Stimulated activated CD8-positive, alpha-beta memory T cell treated with anti-CD3 and anti-CD28 coated beads, Interleukin-2, amount 100 ng/mL, for 48 hours (primary cell): ENCODE data around the gene PRKCE.
"Not testable (repeated sequence)": the region's sequence is repeated elsewhere in the genome, so short reads cannot be mapped to it uniquely, and the experiment has no call there.

Source experiments
- DNase-seq, 2 donors: peaks; one replicate each; pipeline ENCODE4 v3.0.0-alpha.2; 2020; ENCODE audit warnings: low read depth in 2 of 2

Gene PRKCE

DNA sequence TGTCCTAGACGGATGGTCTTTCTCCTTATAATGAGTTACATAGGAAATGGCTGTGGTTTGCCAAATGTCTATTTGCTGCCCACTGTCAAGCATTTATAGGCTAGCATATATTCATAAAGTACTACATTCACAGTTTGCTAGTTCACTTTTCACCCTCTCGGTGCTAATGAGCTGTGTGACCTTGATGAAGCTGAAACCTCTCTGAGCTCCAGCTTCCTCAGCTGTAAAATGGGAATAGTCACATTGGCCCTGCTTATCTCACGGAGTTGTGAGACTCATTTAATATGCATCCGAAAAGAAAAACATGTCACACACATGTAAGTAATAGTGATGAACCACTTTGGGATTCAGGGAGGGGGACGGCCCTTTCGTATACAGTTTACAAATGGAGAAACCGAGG, 17.0 kb downstream of the PRKCE start:
- no peak for DNase-seq

DNA sequence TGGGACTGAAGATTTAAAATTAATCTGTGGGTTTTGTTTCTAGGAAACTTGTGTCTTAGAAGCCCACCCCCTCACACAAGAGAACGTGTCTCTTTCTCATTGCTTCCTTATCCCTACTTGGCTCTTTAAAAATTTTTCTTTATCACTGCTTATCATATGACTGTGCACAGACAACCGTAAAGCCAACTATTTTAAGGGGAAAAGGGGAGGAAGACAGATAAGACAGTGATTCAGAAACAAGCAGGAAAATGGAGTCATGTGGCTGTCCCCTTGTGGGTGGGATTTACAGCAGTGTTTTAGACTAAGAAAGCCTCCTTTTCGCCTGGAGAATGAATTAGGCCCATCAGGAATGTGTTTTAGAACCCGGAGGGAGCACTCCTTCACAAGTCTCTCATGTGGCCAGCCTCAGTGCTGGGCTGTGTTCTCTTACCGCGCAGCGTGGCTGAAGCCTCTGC, 17.6 kb downstream of the PRKCE start:
- no peak for DNase-seq

DNA sequence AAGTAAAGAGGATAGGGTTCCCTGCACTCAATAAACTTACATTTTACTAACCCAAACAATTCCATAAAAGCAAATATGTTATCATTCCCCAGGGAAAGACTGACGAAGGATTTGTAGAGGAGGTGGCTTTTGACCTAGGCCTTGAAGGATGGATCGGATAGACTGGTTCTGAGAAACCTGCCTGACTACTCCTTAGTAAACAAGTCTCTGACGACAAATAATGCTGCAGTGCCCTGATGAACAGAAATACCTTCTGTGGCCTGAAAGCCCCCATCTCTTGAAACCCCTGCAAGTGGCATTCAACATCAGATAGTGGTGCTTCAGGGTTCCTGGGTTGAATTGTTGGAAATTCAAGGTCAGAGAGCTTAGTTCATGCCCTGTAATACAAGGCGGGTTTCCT, 19.2 kb downstream of the PRKCE start:
- DNase-seq = no peak

DNA sequence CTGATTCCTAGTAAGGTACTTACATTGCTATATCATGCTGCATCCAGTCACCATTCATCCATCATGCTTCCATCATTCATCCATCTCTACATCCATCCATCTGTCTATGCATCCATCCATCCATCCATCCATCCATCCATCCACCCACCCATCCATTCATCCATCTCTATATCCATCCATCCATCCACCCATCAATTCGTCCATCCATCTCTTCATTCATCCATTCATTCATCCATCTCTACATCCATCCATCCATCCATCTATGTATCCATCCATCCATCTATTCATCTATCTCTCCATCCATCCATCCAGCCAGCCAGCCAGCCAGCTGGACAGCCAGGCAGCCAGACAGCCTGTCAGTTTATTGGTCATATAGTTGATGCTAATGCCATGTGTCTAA, 20.7 kb downstream of the PRKCE start:
- DNase-seq = no peak

DNA sequence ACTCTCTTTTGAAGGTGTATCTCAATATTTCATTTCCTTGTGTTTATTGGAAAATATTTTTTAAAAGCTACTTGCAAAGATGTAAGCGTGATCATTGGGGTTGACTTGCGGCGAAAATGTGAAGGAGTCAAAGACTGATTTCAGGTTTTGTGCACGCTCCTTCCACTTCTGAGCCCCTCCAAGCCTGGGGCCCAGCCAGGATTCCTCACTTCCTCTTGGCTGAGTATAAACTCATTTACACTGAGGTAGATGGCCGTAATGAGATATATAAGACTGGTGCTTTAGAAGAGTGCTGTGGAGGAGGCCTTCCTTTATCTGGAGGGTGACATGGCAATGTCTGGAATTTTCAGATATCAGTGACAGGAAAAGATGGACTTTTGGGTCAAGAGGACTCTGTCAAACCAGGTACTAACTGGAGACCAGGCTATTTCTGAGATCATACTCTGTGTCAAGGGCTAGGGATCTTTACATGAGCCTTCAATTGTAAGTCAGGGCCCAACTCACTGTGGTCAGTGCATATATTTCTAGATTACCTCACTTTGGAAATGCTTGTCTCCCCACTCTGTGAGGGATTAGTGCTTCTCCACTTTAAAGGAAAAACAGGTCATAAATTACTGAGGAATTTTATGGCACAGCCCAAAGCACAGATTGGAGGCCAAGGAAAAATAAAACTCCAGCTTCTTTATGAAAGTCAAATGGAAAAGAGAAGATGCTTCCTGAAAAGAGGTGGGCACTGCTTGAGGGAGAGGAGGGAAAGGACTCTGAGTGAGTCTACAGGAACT, 22.8 kb downstream of the PRKCE start:
- DNase-seq = no peak

DNA sequence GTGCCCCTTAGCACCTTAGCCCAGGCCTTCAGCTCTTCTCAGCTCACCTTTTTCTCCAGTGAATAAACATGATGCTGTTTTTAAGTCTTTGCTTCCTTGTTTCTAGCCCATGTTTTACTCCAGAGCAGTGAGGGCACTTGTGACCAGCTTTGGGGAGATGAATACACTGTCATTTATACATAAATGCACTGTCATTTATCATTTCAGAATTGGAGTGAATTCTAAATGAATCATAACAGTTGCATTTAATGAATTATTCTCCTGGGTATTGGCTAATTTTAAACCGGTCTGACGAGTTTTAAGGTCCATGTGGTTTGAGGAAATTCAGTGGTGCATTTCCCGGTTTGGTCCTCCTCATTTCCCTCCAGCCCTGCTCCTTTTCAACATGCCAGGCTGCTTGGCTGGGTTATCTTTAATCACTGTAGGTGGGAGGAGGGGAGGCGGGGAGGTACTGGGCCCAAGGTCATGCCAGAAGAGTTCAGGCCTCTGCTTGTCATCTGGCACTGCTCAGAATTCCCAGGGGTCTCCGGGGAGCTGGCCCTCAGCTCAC, 23.9 kb downstream of the PRKCE start:
- DNase-seq = no peak

DNA sequence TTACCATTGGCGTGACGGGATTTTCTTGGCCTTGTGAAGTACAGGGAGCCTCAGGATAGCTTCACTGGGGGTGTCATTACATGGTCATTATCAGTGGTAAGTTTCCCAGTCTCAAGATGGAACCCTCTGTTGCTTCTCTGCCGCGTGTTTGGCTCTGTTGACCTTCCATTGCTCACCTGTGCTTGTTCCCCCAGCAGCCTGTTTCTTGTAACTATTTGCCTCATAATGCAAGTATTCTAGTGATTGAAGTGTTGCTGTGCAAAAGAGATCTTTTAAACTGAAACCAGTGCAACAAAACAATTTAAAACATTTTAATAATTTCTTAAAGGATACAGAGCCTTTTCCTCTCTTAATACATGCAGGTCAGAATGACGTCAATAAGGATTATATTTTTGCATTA, 24.6 kb downstream of the PRKCE start:
- no peak for DNase-seq

DNA sequence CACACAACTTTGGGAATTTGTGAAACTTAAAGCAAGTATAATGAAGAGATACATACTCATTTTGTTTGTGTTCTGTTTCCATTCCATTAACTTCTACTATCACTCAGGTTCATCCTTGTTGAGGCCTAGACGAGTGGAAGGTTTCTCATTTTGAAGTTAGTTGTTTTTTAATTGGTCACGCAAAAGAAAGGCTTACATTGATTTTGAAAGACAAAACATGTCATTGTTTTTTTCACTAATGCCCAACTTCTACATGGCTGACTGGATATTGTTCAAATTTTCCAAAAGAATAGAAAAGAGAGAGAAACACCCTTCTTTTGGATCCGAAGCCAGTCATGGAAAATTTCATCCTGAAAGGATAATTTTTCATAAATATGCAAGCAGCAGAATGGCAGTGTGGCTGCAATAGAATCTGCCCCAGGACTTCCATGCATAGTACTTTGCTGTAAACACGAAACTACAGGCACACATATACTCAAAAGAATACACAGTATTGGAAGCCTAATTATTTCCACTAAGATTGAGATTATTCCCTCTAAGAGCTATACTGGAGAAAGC, 27.4 kb downstream of the PRKCE start:
- no peak for DNase-seq

DNA sequence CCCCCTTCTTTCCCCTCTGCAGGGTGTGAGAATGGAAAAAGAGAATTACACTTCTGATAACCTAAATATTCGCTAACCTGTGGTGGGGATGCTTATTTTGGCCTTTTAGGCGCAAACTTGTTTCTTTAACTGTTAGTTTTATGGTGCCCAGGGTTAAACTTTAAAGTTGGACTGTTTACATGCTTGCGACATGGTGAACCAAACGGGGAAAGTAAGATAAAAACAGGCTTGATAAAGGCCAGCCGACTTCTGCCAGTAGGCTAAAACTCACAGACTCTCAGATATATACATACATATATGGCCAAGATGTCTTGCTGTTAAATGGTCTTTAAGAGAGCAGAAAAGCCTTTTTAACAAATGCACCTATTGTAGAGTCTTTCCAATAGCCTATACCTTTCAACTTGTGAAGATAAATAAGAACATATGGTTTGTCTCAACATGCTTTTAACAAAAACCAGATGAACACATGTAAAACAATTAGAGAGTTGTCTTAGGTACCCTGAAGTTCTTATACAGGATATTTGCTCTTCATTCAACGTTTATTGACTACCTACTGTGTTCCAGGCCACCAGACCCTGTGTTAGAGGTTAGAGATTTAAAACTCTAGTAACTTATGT, 29.0 kb downstream of the PRKCE start:
- no peak for DNase-seq

DNA sequence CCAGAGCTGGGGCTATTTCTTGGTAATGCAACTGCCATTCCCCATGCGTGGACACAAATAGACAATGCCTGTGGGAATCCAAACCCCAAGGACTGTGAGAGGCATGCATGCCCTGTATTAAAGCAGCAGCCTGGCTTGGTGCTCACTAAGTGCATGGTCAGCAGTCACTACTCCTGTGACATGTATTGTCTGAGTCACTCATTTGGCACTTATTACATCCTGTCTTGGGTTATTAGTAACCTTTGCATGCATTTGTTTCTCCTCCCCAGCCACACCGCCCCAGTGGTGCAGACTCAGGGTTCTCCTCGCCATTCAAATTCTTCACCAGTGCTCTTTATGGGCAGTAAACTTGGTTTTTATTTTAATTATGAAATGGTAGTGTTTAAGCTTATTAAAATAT, 30.2 kb downstream of the PRKCE start:
- DNase-seq = no peak

DNA sequence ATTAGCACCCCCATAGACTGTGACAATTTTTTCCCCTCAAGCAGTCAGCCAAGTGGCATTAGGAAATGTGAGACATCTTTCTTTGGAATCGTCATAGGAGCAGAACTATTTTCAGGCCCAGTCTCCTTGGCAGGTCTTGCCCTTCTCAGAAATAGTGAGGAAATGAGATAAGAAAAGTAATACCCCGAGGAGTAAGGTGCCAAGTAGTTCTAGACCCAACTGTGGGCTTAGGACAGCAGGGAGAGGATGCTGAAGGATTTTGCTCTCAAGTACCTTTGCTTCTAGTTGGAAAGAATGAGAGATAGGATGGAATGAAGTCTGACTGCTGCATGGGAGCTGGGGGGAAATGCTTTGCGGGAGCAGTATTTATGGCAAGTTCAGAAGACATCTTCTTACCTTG, 31.8 kb downstream of the PRKCE start:
- DNase-seq = no peak

DNA sequence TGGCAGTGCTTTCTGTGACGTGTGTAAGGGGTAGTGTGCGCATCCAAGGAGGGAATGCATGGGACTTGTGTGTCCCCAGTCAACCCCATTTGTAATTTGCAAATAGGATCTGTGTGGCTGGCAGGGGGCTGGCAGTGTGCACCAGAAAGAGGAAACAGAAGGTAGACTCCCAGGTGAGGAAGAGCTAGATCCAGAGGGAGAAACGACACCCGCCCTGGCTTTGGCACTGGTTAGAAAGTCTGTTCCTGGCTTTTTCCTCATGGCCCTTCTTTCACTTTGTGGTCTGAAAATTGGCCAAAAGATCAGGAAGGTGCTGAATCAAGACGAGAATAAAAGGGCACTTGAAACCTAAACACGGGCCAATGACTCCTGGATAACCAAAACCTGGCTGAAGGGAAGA, 33.3 kb downstream of the PRKCE start:
- DNase-seq = no peak

DNA sequence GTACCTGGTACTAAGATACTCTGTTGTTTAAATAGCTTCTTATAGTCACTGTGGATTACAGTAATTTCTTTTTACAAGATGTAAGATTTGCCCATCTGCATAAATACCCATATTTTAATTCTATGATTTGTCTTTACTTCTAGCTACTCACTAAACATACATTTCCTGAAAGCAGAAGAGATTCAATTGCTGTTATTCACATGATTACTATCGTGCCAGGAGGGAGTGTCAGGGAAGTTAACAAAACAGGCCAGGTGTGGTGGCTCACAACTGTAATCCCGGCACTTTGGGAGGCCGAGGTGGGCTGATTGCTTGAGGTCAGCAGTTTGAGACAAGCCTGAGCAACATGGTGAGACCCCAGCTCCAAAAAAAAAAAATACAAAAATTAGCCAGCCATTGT, 33.8 kb downstream of the PRKCE start:
- DNase-seq = no peak

DNA sequence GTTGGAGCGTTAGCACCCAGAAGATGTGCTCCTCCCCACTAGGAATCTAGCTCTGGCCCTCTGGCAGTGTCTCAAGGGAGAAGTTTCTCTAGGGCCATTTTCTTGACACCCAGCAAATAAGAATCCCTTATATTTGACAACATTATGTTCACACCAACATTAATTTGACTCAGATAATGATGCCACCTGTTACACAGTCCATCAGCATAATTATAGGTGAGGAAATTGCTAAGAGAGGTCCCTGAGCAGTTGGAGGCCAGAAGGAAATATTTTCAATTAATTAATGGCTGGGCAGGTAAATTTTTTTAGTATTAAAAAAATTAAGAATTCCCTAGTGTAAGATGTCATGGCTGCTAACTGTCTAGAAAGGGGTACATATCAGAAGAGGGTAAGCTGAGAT, 36.5 kb downstream of the PRKCE start:
- no peak for DNase-seq

DNA sequence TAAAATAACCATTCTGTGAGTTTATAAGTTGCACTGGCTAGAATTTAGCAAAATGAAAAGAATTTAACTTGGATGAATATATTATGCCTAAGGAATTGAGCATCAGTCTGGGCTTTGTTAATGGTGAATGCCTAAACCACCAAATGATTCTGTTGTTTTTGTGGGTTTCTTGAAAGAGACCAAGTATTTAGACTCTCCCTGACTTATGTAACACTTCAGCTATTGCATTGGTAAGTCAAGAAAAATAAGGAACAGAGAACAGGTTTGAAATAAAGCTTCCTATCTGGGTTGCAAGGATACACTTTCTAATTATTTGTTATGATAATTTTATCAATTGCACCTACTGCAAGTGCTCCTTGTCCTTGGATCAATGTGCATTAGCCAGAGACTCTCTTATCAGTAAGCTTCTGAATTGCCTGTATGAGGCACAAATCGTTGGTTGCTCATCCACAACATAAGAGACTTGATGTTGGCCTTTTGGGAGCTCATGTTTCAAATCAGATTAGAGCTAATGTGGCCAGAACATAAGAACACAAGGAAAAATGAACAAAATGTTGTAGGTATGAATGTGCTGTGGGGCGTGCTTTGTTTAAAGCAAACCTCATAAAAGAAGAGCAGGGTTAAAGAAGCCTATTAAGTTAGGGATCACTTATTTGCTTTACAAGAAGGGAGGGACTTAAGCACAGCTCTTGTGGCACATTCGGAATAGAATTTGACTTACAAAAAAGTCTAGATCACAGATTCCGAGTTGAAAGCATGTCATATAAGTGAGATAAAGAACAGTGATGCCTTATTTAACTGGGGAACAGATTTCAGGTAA, 37.2 kb downstream of the PRKCE start:
- no peak for DNase-seq

DNA sequence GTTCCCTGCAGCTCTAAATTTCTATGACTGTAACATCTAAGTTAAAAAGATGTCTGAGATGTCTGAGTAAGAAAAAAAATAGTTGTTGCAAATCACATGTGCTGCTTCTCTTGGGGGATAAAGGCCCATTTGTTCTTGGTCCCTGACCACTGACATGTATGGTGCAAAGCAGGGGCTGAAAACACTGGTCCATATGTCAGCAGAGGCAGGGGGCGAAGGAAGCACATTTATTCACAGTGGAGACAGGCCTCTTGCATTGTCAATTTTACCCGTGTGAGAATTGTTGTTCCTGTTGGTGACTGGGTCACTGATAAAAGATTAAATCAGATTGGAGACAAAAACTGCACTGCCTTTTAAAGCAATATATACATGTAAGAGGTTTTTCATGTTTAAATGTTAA, 38.8 kb downstream of the PRKCE start:
- no peak for DNase-seq

DNA sequence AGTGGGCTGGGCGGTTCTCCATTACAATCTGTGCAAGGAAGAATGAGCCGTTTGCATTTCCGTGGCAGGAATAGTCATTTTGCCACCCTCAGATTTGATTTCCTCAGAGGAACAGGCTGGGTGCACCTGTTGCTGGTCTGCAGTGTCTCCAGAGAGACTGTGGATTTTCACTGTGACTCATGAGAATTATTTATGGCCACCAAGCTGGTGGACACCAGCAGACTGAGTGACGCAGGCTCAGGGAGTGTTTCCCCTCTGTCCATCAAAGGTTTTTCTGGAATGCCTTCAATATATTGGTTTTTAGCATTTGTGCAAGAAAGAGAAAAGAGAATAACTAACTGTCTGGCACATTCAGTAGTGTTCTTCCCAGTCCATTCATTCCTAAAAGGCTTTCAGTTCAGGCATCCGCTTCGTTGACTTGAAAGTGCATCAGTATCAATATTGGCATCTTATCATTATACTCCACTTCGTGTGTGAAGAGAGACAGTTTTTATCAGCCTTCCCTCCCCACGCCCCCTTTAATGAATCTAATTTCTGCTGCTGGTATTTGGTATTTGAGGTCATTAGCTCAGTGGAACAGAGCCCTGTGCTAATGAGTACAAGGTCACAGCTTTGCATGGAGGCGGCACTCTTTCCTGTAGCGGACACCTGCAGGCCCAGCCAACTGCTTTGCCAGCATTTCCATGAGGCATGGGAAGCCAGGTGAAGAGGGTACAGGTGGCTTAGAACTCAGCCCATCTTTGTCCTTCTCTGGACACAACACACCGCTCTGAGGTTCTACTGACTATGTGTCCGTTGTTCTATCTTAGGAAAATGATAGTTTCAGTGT, 39.9 kb downstream of the PRKCE start:
- no peak for DNase-seq

DNA sequence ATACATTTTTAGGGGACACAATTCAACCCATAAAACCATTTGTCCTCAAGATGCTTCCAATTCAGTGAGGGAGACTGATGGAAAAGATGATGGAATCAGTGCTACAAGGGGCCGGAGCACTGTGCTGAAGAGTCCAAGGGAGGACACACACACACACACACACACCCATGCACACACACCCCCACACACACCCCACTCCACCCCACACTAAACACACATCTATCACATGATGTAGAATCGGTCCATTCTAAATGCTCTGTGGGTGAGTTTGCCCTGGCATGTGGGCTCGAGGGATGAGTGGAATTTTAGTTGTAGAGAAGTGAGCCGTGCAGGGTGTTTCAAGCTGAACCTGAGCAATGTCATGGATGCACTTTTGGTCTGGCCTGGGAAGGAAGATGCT, 41.1 kb downstream of the PRKCE start:
- no peak for DNase-seq

DNA sequence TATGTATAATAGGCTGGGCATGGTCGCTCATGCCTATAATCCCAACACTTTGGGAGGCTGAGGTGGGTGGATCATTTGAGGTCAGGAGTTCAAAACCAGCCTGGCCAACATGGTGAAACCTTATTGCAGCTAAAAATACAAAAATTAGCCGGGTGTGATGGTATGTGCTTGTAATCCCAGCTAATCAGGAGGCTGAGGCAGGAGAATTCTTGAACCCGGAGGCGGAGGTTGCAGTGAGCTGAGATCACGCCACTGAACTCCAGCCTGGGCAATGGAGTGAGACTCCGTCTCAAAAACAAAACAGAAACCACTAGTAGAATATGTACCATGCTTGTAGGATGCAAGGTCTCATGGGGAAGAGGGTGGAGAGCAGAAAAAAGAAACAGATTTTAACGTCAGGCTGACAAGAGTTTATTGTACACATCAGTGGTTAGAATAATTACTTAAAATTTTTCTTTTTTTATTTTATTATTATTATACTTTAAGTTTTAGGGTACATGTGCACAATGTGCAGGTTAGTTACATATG, 44.1 kb downstream of the PRKCE start:
- not testable (repeated sequence) for DNase-seq

DNA sequence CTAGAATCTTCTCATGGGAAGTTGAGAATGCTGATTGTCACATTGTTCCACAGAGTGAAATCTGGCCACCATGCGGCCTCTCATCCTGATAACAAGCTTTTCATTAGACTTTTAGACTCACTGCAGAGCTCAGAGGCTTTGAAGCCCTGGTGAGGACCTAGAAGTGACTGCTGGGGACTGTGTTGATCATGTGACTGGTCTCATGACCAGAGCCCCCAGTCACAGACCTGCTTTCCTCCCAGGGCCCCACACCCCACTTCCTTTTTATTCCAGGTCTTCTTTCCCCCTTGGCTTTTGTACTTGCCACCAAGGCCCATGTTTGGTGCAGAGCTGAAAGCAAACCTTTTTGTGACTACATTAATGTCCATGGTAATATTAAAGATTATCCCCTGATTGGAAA, 45.2 kb downstream of the PRKCE start:
- DNase-seq = no peak

DNA sequence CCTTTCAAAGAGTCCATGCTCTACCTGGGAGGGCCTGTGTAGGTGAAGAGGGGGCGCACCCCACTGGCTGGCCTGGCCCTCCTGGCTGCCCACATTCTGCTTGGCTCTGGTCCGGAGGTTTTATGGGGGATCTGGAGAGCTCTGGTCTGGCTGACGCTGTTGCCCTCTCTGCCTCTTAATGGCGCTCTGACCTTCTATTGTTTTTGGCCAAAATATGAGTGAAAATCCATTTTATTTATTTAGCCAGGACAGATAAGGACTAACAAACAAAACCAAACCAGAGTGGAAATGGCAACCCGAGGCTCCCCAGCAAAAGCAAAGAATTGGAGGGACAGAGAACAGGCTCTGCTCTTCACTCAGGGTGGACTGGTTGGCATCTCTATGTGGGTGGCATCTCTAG, 45.7 kb downstream of the PRKCE start:
- no peak for DNase-seq
